Measurements from ENCODE around the gene TMEM161B. TPM values are rescaled to one million over a fixed set of nuclear protein-coding genes. Genes with fewer than 3 reads are reported as not detected.
"Not testable (repeated sequence)": the region's sequence is repeated elsewhere in the genome, so short reads cannot be mapped to it uniquely, and the experiment has no call there.

Gene TMEM161B
- total RNA-seq, 4 donors from 2014 or later = 10.7 to 31.0 (median 25.3) TPM

- TF ChIP-seq CTCF (IDR thresholded peaks at IDR 0.05) = no peak
- no peak for TF ChIP-seq POLR2A (IDR thresholded peaks at IDR 0.05)
- Histone ChIP-seq H3K4me1 (peaks cover 0 to 7% (median 0%) of the 10 kb centered on the region in 4 donors), H3K27me3 (no peaks in the 10 kb centered on the region), H3K9me3 (no peaks in the 10 kb centered on the region), H3K4me3 (no peak overlapping the region), H3K36me3 (no peaks in the 10 kb centered on the region), H3K27ac (no peak overlapping the region)
- no peak for DNase-seq
These were observed 19.7 kb downstream of the TMEM161B start for GRCh38 chr5:88248743-88249540.

- DNase-seq = no peak
- no peak overlapping the region for H3K4me3 ChIP-seq
- TF ChIP-seq POLR2A (IDR thresholded peaks at IDR 0.05) (no peak), CTCF (IDR thresholded peaks at IDR 0.05) (no peak)
- H3K27me3 ChIP-seq = no peaks in the 10 kb centered on the region
- no peaks in the 10 kb centered on the region for H3K36me3 ChIP-seq
- H3K4me1 ChIP-seq = peaks cover 0 to 7% (median 0%) of the 10 kb centered on the region in 4 donors
- no peak overlapping the region for H3K27ac ChIP-seq
- no peaks in the 10 kb centered on the region for H3K9me3 ChIP-seq
These were observed 20.6 kb downstream of the TMEM161B start for GRCh38 chr5:88248094-88248493.

- Histone ChIP-seq H3K4me1 (peaks cover 0 to 7% (median 0%) of the 10 kb centered on the region in 4 donors), H3K27ac (no peak overlapping the region), H3K36me3 (no peaks in the 10 kb centered on the region), H3K27me3 (no peaks in the 10 kb centered on the region), H3K4me3 (no peak overlapping the region), H3K9me3 (no peaks in the 10 kb centered on the region)
- DNase-seq = no peak
- TF ChIP-seq POLR2A (IDR thresholded peaks at IDR 0.05) (no peak), CTCF (IDR thresholded peaks at IDR 0.05) (no peak)
These were observed 22.8 kb downstream of the TMEM161B start for GRCh38 chr5:88245893-88246244.

- Histone ChIP-seq H3K27me3 (no peaks in the 10 kb centered on the region), H3K27ac (no peak overlapping the region), H3K4me1 (peaks cover 0 to 7% (median 0%) of the 10 kb centered on the region in 4 donors), H3K9me3 (no peaks in the 10 kb centered on the region), H3K36me3 (no peaks in the 10 kb centered on the region), H3K4me3 (no peak overlapping the region)
- no peak for DNase-seq
- TF ChIP-seq CTCF (IDR thresholded peaks at IDR 0.05) = no peak
- TF ChIP-seq POLR2A (IDR thresholded peaks at IDR 0.05) = no peak
These were observed 23.3 kb downstream of the TMEM161B start for GRCh38 chr5:88245241-88245892.

- DNase-seq = no peak
- Histone ChIP-seq H3K4me1 (peaks cover 0 to 7% (median 0%) of the 10 kb centered on the region in 4 donors), H3K27ac (no peak overlapping the region), H3K4me3 (no peak overlapping the region), H3K9me3 (no peaks in the 10 kb centered on the region), H3K27me3 (no peaks in the 10 kb centered on the region), H3K36me3 (no peaks in the 10 kb centered on the region)
- TF ChIP-seq CTCF (IDR thresholded peaks at IDR 0.05) (no peak), POLR2A (IDR thresholded peaks at IDR 0.05) (no peak)
These were observed 24.0 kb downstream of the TMEM161B start for GRCh38 chr5:88244686-88245085.

- H3K27me3 ChIP-seq, H3K9me3 ChIP-seq, H3K27ac ChIP-seq, H3K36me3 ChIP-seq, H3K4me3 ChIP-seq, H3K4me1 ChIP-seq, DNase-seq: not testable (repeated sequence)
These were observed 25.2 kb downstream of the TMEM161B start for GRCh38 chr5:88243493-88243892.

Measured in Peyer's patch (tissue), 4 donors.